HCT116 (cell line): ENCODE data around the gene FRMD3.

Experiments used
- CEBPB ChIP-seq: IDR thresholded peaks from 2 replicates; pipeline ENCODE4 v1.6.1; 2012; ENCODE audit warnings: low read depth
- EZH2 ChIP-seq: fragments of 200-600 bp; sonication (generic); IDR thresholded peaks from 2 replicates; pipeline ENCODE4 v1.6.1; 2017; ENCODE audit warnings: antibody characterized with exemption, mixed run types
- FOSL1 ChIP-seq: IDR thresholded peaks from 2 replicates; pipeline ENCODE4 v1.6.1; 2012; ENCODE audit warnings: low read depth
- JUND ChIP-seq: IDR thresholded peaks from 2 replicates; pipeline ENCODE4 v1.6.1; 2012
- POLR2A ChIP-seq: IDR thresholded peaks from 2 replicates; pipeline ENCODE4 v1.7.0; 2011; ENCODE audit warnings: borderline replicate concordance; ENCODE audit not compliant: insufficient read depth, insufficient read length; ENCODE audit errors: extremely low read depth
- SP1 ChIP-seq: IDR thresholded peaks from 2 replicates; pipeline ENCODE4 v1.6.1; 2012; ENCODE audit warnings: low read depth
- ZFX ChIP-seq: fragments of 450-650 bp; IDR thresholded peaks from 2 replicates; pipeline ENCODE4 v1.6.1; 2017
- TF ChIP-seq, protein P1 (sequence below): IDR thresholded peaks from 2 replicates; pipeline ENCODE4 v1.6.1; 2011; ENCODE audit warnings: mild to moderate bottlenecking, low read length, moderate library complexity; ENCODE audit not compliant: insufficient replicate concordance; ENCODE audit errors: extremely low read depth
- TF ChIP-seq, protein P2 (sequence below), 3 experiments: fragments of 200-600 bp in 1 of 3; sonication (generic) in 1 of 3; IDR thresholded peaks in 2 of 3; conservative IDR thresholded peaks in 1 of 3; 2 replicates each; pipeline ENCODE4 v1.5.1; 2012 to 2017; ENCODE audit warnings: low read depth in 2 of 3, low read length in 2 of 3, antibody characterized with exemption in 1 of 3, borderline replicate concordance in 1 of 3, control low read depth in 1 of 3, mild to moderate bottlenecking in 1 of 3, mixed read lengths in 1 of 3, mixed run types in 1 of 3, moderate library complexity in 1 of 3; ENCODE audit not compliant: insufficient read depth in 1 of 3
- TF ChIP-seq, protein P3 (sequence below): IDR thresholded peaks from 2 replicates; pipeline ENCODE4 v1.6.1; 2012; ENCODE audit warnings: low read depth
- TF ChIP-seq, protein P4 (sequence below): IDR thresholded peaks from 2 replicates; pipeline ENCODE4 v1.6.1; 2012

DNA sequence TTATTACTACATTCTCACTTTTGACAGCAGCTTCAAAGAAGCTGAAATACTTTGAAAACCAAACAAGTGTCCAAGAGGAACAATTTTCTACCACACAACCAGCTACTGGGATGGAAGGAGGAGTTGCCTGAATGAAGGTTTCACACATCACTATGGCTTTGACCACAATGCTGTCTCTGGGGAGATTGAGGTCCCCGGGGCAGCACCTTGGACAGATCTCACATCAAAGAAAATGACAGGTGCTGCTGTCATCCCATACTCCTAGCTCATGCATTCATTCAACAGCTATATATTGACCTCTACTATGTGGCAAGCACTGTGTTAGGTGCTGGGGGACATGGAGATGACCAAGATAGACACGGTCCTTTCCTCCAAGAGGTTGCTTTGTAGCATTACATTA, 242.1 kb downstream of the FRMD3 start:
- TF ChIP-seq, protein P1, sequence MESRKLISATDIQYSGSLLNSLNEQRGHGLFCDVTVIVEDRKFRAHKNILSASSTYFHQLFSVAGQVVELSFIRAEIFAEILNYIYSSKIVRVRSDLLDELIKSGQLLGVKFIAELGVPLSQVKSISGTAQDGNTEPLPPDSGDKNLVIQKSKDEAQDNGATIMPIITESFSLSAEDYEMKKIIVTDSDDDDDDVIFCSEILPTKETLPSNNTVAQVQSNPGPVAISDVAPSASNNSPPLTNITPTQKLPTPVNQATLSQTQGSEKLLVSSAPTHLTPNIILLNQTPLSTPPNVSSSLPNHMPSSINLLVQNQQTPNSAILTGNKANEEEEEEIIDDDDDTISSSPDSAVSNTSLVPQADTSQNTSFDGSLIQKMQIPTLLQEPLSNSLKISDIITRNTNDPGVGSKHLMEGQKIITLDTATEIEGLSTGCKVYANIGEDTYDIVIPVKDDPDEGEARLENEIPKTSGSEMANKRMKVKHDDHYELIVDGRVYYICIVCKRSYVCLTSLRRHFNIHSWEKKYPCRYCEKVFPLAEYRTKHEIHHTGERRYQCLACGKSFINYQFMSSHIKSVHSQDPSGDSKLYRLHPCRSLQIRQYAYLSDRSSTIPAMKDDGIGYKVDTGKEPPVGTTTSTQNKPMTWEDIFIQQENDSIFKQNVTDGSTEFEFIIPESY = no peak
- no peak for TF ChIP-seq EZH2
- TF ChIP-seq SP1 = no peak
- TF ChIP-seq, protein P2, sequence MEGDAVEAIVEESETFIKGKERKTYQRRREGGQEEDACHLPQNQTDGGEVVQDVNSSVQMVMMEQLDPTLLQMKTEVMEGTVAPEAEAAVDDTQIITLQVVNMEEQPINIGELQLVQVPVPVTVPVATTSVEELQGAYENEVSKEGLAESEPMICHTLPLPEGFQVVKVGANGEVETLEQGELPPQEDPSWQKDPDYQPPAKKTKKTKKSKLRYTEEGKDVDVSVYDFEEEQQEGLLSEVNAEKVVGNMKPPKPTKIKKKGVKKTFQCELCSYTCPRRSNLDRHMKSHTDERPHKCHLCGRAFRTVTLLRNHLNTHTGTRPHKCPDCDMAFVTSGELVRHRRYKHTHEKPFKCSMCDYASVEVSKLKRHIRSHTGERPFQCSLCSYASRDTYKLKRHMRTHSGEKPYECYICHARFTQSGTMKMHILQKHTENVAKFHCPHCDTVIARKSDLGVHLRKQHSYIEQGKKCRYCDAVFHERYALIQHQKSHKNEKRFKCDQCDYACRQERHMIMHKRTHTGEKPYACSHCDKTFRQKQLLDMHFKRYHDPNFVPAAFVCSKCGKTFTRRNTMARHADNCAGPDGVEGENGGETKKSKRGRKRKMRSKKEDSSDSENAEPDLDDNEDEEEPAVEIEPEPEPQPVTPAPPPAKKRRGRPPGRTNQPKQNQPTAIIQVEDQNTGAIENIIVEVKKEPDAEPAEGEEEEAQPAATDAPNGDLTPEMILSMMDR (IDR thresholded peaks at IDR 0.05 in 2 of 3, conservative IDR thresholded peaks at IDR 0.05 in 1 of 3; ENCODE audit: borderline replicate concordance in 1 of 3, insufficient read depth in 1 of 3, low read depth in 2 of 3, low read length in 2 of 3) = no peak
- TF ChIP-seq, protein P3, sequence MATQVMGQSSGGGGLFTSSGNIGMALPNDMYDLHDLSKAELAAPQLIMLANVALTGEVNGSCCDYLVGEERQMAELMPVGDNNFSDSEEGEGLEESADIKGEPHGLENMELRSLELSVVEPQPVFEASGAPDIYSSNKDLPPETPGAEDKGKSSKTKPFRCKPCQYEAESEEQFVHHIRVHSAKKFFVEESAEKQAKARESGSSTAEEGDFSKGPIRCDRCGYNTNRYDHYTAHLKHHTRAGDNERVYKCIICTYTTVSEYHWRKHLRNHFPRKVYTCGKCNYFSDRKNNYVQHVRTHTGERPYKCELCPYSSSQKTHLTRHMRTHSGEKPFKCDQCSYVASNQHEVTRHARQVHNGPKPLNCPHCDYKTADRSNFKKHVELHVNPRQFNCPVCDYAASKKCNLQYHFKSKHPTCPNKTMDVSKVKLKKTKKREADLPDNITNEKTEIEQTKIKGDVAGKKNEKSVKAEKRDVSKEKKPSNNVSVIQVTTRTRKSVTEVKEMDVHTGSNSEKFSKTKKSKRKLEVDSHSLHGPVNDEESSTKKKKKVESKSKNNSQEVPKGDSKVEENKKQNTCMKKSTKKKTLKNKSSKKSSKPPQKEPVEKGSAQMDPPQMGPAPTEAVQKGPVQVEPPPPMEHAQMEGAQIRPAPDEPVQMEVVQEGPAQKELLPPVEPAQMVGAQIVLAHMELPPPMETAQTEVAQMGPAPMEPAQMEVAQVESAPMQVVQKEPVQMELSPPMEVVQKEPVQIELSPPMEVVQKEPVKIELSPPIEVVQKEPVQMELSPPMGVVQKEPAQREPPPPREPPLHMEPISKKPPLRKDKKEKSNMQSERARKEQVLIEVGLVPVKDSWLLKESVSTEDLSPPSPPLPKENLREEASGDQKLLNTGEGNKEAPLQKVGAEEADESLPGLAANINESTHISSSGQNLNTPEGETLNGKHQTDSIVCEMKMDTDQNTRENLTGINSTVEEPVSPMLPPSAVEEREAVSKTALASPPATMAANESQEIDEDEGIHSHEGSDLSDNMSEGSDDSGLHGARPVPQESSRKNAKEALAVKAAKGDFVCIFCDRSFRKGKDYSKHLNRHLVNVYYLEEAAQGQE = peak; percentile 62
- TF ChIP-seq POLR2A = no peak
- TF ChIP-seq FOSL1 = no peak
- no peak for TF ChIP-seq ZFX
- TF ChIP-seq, protein P4, sequence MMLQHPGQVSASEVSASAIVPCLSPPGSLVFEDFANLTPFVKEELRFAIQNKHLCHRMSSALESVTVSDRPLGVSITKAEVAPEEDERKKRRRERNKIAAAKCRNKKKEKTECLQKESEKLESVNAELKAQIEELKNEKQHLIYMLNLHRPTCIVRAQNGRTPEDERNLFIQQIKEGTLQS = no peak
- no peak for TF ChIP-seq JUND
- no peak for TF ChIP-seq CEBPB
